HG03457 (cell line): ENCODE results near the gene SNX8.
"Not testable (repeated sequence)": the region's sequence is repeated elsewhere in the genome, so short reads cannot be mapped to it uniquely, and the experiment has no call there.

ENCODE experiments used
- ATAC-seq: cut with Tn5 transposase; IDR thresholded peaks from one replicate; pipeline ENCODE4 v1.9.1; 2021; ENCODE audit warnings: moderate number of reproducible peaks; ENCODE audit not compliant: unreplicated experiment

SNX8 gene, protein sequence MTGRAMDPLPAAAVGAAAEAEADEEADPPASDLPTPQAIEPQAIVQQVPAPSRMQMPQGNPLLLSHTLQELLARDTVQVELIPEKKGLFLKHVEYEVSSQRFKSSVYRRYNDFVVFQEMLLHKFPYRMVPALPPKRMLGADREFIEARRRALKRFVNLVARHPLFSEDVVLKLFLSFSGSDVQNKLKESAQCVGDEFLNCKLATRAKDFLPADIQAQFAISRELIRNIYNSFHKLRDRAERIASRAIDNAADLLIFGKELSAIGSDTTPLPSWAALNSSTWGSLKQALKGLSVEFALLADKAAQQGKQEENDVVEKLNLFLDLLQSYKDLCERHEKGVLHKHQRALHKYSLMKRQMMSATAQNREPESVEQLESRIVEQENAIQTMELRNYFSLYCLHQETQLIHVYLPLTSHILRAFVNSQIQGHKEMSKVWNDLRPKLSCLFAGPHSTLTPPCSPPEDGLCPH

DNA sequence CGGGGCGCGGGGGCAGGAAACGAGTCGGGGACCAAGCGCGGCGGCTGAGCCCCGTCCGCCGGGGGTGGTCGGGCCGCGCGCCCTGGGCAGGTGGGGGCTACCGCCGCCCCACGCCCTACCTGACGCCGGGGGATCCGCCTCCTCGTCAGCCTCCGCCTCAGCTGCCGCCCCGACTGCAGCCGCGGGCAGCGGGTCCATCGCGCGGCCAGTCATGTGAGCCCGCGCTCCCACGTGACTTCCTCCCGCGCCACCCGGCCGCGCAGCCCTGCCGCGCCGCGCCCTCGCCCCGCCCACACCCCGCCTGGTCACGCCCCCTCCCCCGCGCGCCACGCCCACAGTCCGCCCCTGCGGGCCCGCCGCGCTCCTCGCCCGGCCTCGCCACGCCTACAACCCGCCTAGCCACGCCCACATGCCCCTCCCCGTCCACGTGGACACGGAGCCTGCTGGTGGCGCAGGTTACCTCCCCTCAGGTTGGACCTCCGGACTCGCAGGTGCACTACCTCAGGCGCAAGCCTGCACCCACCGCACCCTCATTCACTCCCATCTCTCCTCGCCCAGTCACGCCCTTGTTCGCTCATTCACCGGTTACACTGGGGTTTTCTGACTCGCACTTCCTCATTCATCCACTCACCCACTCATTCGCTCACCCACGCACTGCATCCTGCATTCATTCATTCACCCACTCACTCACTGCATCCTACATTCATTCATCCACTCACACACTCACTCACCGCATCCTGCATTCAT, at the start of gene SNX8:
Gene SNX8 (minus strand): TSS at position 233 of the 747 bp plus-strand sequence. CDS start 20 bp downstream, at position 213.
- peak; percentile 46 for ATAC-seq

DNA sequence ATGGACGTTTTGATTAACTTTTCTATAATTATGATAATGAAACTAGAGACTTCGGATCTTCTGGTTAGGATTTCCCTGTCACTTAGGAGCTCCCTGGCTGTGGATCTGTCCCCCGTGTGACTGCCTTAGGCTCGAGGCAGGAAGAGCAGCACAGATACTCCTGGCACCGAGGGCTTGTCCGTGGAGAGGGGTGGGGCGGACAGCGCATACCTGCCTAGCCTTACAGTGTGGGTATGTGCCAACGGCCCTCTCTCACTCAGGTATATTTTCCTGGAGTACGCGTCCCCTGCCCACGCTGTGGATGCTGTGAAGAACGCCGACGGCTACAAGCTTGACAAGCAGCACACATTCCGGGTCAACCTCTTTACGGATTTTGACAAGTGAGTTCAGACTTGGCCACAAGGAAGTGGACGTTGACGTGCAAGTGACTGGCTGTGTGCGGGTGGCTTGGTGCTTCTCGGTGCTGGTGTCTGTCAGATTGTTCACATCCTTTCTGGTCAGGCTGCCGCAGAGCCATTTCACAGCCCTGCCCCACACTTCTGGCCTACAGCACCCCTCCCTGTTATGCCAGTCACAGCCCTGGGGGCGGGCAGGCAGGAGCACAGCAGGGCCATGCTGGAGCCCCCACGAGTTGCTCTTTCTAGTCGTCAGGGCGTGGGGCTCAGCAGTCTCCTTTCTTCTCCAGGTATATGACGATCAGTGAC, 48.3 kb upstream of the SNX8 start:
- ATAC-seq, result no peak

DNA sequence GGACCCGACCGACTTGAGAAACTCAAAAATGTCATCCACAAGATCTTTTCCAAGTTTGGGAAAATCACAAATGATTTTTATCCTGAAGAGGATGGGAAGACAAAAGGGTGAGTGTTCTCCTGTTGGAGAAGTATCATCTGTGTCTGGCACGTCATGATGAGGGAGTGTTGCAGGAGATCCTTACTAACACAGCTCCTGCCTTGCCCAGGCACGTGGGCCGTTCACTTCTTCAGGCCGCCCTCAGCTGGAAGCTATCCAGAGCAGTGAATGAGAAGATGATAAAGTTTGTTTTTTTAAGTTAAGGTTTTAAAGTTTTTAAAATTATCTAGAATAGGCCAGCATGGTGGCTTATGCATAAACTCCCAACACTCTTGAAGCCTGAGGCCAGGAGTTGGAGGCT, 46.6 kb upstream of the SNX8 start:
- ATAC-seq, result no peak

DNA sequence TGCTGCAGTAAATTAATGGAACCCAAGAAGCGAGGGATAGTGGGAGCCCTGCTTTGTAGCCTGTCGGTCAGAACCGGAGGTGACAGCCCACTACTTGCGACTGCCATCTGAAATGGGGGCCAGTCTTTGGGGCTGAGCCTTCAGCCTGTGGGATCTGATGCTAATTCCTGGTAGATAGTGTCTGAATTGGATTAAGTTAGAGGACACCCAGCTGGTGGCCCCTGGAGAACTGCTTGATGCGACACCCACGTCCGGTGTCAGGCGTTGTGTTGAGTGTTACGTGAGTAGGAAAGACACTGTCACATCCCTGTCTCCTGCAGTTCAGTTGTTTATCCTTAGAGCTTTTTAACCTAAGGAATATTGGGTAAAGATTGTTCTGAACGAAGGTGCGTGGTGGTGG, 45.4 kb upstream of the SNX8 start:
- no peak for ATAC-seq

DNA sequence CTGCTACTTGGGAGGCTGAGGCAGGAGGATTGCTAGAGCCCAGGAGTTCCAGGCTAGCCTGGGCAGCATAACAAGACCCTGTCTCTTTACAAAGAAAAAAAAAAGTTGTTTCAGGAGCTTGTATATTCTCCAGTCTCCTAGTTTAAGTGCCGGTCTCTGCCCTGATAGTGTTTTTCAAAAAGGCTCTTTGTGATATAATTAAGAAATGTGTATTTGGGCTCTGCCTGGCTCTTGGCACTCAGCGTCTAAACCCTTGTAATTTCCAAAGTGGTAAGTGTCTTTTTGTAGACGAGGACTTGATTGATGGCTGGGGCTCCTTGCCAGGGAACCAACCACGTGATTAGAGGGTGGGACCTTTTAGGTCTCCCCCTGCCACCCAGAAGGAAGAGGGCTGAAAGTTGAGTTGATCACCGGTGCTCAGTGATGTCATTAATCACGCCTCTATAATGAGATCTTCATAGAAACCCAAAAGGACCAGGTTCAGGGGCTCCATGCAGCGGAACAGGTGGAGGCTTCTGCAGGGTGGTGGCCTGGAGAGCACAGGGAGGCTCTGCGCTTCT, 44.8 kb upstream of the SNX8 start:
- ATAC-seq, result no peak

DNA sequence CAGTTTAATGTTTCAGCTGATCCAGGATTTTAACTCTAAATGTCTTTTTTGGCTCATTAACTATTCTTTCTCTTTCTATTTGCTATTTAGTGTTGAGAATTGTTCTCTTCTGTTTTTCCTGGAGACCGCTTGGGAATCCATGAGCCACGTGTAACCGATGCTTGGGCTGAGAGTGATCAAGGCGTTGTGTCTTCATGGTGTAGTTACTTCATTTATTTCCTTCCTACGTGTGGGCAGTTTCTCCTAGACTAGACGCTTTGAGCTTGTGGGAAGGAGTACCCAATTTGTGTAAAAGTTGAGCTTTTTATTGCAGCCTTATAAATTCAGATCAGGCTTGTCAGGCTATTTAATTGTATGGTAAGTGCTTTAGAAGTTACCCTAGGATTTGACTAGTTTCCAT, 43.3 kb upstream of the SNX8 start:
- ATAC-seq, result no peak

DNA sequence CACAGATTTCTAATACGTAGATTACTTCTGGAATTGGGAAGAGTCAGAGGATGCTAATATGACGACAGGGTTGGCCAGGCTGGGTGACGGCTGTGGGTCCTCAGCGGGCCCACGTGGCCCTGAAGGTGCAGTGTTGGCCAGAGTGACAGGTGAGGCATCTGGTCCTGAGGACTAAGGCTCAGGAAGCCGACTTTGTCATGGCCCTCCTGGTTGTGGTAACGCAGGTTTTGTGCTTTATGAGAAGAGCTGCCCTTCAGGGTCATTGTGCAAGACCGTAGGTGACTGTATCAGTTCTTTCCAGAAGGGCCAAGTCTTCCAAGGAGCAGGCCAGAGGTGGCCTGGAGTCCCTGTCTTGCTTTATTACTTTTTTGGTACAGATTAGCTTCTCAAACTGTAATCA, 42.9 kb upstream of the SNX8 start:
- no peak for ATAC-seq

DNA sequence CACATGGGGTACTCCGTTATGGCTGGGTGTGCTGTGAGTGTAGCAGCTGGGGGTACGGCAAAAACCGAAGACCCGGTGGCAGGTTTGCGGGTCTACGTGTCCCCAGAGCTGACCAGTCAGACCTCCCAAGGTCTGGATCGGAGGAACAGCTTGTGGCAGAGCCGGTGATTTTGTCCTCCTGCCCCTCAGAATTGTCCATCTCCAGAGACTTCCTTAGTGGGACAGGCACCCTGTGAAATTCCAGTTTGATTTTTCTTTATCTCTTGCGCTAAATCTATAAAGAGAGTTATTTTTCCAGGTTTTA, 41.4 kb upstream of the SNX8 start:
- ATAC-seq, result no peak

DNA sequence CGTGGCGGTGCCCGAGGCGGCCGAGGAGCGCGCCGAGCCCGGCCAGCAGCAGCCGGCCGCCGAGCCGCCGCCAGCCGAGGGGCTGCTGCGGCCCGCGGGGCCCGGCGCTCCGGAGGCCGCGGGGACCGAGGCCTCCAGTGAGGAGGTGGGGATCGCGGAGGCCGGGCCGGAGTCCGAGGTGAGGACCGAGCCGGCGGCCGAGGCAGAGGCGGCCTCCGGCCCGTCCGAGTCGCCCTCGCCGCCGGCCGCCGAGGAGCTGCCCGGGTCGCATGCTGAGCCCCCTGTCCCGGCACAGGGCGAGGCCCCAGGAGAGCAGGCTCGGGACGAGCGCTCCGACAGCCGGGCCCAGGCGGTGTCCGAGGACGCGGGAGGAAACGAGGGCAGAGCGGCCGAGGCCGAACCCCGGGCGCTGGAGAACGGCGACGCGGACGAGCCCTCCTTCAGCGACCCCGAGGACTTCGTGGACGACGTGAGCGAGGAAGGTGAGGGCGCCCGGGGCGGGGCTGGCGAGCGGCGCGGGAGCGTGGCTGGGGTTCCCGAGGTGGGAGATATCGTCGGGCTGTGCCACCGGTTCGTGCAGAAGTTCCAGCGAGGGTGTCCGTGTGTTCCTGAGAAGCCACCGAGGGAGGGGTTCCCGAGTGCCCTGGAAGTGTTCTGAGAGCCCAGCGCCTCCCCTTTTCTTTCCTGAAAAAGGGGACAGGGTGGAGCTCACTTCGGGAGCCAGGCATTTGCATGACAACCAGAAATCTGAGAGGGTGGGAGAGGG, 40.9 kb upstream of the SNX8 start:
- peak; percentile 30 for ATAC-seq

DNA sequence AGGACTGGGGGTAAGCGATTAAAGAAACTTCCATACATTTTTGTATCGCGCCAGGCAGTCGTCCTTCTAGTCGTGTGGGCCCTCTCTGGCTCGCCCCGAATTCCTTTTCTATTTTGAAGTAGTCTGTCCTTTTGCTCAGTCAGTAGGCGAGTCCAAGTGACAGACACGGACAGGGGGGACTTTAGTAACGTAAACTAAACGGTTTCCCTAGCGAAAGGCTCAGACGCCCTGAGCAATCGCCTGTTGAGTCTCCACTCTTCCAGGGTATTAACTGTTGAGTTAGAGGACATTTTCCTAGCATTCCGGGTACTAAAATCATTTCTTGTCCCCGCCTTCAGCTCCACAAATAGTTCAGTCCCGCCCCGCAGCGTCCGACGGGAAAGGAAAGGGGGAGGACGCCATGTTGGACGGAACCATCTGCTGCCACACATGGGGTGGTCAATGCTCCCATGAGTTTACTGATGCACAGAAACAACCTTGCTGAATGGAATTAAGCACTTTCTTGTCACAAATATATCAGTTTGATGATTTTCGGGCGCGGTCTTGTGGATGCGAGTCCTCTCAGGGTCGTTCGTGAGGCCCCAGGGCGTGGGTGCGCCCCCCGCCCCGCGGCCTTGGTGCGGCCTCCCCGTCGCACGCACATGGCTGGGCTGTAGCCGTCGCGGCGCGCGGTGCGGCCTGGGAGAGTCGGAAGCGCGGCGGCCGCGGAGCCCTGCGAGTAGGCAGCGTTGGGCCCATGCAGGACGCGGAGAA, 40.1 kb upstream of the SNX8 start, which contains the start of gene EIF3B:
Gene EIF3B (plus strand): TSS at position 642 of the 753 bp plus-strand sequence. CDS start 95 bp downstream, at position 737.
- ATAC-seq, result peak; percentile 57

DNA sequence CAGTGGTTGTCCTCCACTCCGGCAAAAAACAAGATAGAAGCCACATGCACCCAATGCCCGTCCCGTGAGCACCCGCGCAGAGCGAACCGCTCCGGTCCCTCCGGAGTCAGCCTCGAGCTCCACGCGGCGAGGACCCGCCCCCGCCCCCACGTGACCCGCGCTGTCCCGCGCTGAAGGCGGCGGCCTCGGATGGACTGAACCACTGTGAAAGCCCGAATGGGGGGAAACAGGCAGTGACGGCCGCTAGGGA, 39.6 kb upstream of the SNX8 start:
- ATAC-seq, result peak; percentile 43

DNA sequence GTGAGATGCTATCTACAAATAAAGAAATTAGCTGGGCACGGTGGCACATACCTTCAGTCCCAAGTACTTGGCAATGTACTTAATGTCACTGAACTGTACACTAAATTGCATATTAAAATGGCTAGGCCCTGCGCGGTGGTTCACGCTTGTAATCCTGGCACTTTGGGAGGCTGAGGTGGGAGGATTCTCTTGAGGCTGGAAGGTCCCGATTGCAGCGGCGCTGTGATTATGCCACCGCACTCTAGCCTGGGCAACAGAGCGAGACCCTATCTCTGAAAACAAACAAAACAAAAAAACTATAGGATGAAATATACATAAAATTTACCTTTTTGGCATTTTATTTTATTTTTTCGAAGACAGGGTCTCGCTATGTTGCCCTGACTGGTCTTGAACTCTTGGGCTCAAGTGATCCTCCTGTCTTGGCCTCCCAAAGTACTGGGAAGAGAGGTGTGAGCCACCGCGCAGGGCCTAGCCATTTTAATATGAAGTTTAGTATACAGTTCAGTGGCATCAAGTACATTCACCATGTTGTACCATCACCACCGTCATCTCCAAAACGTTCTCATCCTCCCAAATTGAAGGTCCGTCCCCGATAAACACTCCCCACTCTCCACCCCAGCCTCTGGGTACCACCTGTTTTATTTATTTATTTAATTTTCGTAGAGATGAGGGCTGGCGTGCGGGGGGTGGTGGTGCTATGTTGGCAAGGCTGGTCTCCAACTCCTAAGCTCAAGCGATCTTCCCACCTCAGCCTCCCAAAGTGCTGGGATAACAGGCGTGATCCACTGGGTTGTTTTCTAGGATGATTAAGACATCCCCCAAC, 39.1 kb upstream of the SNX8 start:
- ATAC-seq, result no peak

DNA sequence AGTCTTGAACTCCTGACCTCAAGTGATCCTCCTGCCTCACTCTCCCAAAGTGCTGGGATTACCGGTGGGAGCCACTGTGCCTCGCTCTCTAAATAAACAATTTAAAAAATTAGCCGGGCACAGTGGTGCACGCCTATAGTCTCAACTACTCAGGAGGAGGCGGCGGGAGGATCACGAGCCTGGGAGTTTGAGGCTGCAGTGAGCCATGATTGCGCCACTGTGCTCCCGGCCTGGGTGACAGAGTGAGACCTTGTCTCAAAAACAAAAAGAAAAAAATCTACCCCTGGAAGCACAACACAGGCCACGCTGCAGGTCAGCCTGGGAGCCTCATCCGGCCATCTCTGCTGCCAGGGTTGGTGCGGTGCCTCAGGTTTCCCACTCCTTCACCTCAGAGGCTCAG, 36.6 kb upstream of the SNX8 start:
- no peak for ATAC-seq

DNA sequence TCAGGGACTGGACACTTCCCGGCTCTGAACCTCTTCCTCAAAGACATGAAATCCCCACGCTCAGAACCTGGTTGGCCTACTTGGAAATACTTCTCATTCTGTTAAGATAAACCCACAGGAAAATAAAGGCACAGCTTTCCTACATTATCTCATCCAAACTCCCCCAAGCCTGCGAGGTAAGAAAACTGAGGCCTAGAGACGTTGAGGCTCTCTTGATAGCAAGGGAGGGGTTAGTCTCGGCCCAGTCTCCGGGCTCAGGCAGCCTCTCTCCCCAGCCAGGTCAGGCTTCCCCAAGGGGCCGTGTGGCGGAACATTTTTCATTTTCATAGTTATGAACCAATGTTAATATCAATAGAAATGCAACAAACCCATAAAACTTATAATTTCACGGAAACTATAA, 35.8 kb upstream of the SNX8 start:
- ATAC-seq, result no peak

DNA sequence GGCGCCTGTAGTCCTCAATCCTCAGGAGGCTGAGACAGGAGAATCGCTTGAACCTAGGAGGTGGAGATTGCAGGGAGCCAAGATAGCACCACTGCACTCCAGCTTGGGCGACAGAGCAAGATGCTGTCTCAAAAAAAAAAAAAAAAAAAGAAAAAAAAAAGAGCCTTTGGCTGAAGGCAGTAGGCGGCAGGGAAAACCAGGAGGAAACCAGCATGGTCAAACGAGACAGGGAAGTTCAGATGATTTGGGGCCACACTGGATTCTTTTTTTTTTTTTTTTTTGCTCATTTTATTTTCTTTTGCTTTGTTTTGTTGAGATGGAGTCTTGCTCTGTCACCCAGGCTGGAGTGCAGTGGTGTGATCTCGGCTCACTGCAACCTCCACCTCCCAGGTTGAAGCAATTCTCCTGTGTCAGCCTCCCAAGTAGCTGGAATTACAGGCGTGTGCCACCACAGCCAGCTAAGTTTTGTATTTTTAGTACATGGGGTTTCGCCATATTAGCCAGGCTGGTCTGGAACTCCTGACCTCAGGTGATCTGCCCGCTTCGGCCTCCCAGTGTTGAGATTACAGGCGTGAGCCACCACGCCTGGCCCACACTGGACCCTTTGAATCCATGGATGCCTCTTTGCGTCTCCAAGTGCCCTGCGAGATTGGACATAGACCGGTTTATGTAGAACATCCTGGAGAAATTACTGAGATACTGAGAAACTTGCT, 33.3 kb upstream of the SNX8 start:
- ATAC-seq, result not testable (repeated sequence)

DNA sequence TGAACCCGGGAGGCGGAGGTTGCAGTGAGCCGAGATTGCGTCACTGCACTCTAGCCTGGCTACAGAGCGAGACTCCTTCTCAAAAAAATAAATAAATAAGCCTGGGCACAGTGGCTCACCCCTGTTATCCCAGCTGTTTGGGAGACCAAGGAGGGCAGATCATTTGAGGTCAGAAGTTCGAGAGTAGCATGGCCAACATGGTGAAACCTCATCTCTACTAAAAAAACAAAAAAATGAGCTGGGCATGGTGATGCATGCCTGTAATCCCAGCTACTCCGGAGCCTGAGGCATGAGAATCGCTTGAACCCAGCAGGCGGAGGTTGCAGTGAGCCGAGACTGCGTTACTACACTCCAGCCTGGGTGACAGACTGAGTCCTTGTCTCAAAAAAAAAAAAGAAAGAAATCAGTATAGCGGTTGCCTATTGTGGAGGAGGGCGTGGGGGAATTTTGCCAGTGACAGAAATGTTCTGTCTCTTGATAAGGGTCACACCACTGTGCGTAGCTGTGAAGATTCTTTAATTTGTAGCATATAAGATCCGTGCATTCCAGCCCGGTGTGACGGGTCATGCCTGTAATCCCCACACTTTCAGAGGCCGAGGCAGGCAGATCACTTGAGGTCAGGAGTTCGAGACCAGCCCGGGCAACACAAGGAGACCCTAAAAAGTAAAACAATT, 22.5 kb upstream of the SNX8 start:
- ATAC-seq, result no peak

DNA sequence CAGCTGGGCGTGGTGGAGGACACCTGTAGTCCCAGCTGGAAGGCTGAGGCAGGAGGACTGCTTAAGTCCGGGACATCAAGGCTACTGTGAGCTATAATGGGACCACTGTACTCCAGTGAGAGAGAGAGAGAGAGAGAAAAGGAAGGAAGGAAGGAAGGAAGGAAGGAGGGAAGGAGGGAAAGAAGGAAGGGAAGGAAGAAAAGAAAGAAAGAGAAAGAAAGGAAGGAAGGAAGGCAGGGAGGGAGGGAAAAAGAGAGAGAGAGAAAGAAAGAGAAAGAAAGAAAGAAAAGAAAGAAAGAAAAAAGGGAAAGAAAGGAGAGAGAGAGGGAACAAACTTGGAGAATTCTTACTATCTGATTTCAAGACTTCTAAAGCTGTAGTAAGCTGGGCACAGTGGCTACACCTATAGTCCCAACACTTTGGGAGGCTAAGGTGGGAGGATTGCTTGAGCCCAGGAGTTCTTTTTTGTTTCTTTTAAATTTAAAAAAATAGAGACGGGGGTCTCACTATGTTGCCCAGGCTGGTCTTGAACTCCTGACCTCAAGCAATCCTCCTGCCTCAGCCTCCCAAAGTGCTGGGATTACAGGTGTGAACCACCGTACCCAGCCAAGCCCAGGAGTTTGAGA, 18.5 kb upstream of the SNX8 start:
- not testable (repeated sequence) for ATAC-seq

DNA sequence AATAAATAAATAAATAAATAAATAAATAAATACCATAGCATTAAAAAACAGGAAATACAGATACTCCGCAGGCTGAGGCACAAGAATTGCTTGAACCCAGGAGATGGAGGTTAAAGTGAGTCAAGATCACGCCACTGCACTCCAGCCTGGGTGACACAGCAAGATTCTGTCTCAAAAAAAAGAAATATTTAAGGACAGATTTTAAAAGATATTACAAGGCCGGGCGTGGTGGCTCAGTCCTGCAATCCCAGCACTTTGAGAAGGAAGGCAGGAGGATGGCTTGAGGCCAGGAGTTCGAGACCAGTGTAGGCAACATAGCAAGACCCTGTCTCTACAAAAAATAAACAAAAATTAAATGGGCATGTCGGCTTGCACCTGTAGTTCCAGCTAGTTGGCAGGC, 17.5 kb upstream of the SNX8 start:
- no peak for ATAC-seq
